HEK293 (cell line): ENCODE results near the gene NEK1.

ENCODE experiments used
- SALL2 ChIP-seq: fragments of 450-650 bp; formaldehyde crosslinking; IDR thresholded peaks from 2 replicates; pipeline ENCODE4 v1.5.0; 2017; ENCODE audit warnings: missing biosample characterization, mild to moderate bottlenecking, missing genetic modification characterization, borderline replicate concordance
- YY1 ChIP-seq: fragments of 450-650 bp; formaldehyde crosslinking; IDR thresholded peaks from 2 replicates; pipeline ENCODE4 v1.5.1; 2018; ENCODE audit warnings: missing biosample characterization, missing genetic modification characterization
- TF ChIP-seq, protein P1 (sequence below): fragments of 450-650 bp; formaldehyde crosslinking; IDR thresholded peaks from 2 replicates; pipeline ENCODE4 v1.5.1; 2016; ENCODE audit warnings: missing biosample characterization, missing genetic modification characterization

GRCh38 chr4:169604903-169605331 lies 7.5 kb downstream of the NEK1 start:
- TF ChIP-seq, protein P1, sequence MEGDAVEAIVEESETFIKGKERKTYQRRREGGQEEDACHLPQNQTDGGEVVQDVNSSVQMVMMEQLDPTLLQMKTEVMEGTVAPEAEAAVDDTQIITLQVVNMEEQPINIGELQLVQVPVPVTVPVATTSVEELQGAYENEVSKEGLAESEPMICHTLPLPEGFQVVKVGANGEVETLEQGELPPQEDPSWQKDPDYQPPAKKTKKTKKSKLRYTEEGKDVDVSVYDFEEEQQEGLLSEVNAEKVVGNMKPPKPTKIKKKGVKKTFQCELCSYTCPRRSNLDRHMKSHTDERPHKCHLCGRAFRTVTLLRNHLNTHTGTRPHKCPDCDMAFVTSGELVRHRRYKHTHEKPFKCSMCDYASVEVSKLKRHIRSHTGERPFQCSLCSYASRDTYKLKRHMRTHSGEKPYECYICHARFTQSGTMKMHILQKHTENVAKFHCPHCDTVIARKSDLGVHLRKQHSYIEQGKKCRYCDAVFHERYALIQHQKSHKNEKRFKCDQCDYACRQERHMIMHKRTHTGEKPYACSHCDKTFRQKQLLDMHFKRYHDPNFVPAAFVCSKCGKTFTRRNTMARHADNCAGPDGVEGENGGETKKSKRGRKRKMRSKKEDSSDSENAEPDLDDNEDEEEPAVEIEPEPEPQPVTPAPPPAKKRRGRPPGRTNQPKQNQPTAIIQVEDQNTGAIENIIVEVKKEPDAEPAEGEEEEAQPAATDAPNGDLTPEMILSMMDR = no peak
- no peak for TF ChIP-seq YY1
- no peak for TF ChIP-seq SALL2 (tag by site-specific recombination)
